ENCODE data around the gene PIGQ. TPM values are rescaled to one million over a fixed set of nuclear protein-coding genes. Genes with fewer than 3 reads are reported as not detected.

Gene PIGQ
- total and polyA plus RNA-seq, 2 of the 13 experiments (the other 11 are each of a cell fraction or from before 2014, with no cell fraction given): 7.7 to 19.7 TPM

GRCh38 chr16:535446-536405 is 34.0 kb upstream of the PIGQ start:
- ATAC-seq: no peak
- no peak for DNase-seq (ENCODE audit: low spot score)
- FAIRE-seq: no peak
- peaks cover 38% of the 10 kb centered on the region for H3K4me1 ChIP-seq (ENCODE audit: insufficient read depth, low read length)
- in situ Hi-C loops (cut with HindIII; ENCODE audit: extremely low pct_ligation_motif_present, low pct_unique_long_range_greater_than_20kb): no loop called here
- H2AFZ ChIP-seq (ENCODE audit: low read length): no peak overlapping the region
- H3K9ac ChIP-seq (ENCODE audit: insufficient read depth, low read depth, low read length): no peak overlapping the region
- H3K9me3 ChIP-seq (ENCODE audit: low read length): no peaks in the 10 kb centered on the region
- peaks cover 72% of the 10 kb centered on the region for H3K79me2 ChIP-seq (ENCODE audit: insufficient read depth, low read length)
- POLR2A ChIA-PET: interaction anchor here (1.3 kb wide), 1 partner anchor 185 kb away, joined by 3 read pairs; the partner anchor contains the start of gene ANTKMT
- no peak overlapping the region for H3K4me3 ChIP-seq (replicated peaks in 1 of 3; ENCODE audit: insufficient read depth in 1 of 3, low read depth in 2 of 3, low read length in 3 of 3)
- no TSS peak for BruUV-seq (replicated peaks)
- peaks cover 6% of the 10 kb centered on the region; the same call in 1 of the 2 replicates for H4K20me1 ChIP-seq (ENCODE audit: insufficient read depth, low read length)
- no peak overlapping the region for H3K27ac ChIP-seq (ENCODE audit: extremely low read length, insufficient read depth, low read length)
- peaks cover 13 to 19% of the 10 kb centered on the region in 2 experiments; a peak in 4 of 5 replicates for H3K36me3 ChIP-seq (replicated peaks in 1 of 2; ENCODE audit: control insufficient read depth in 1 of 2, insufficient read depth in 2 of 2, low read length in 2 of 2)
- intact Hi-C loops (cut with micrococcal nuclease; ENCODE audit: unreplicated experiment): no loop called here
- CTCF ChIA-PET (ENCODE audit: low intra/inter-chr PET ratio, low total read pairs): no interaction called here
- H3K27me3 ChIP-seq (ENCODE audit: control insufficient read depth in 1 of 2, insufficient read depth in 2 of 2, low read length in 2 of 2): no peaks in the 10 kb centered on the region
- WGBS (ENCODE audit: low lambda C conversion rate): 90% methylated on average over 14 of the region's 39 CpGs
- no peak overlapping the region for H3K4me2 ChIP-seq (ENCODE audit: low read depth, low read length)
- TF ChIP-seq HMGXB3 (CRISPR knock-in tag; IDR thresholded peaks at IDR 0.05; ENCODE audit: borderline replicate concordance) (no peak), ELF3 (CRISPR knock-in tag; IDR thresholded peaks at IDR 0.05) (no peak), ZNF580 (CRISPR knock-in tag; IDR thresholded peaks at IDR 0.05; ENCODE audit: borderline replicate concordance, low read depth) (no peak), EHMT2 (IDR thresholded peaks at IDR 0.05; ENCODE audit: borderline replicate concordance, low read depth, low read length) (no peak), ZNF382 (CRISPR knock-in tag; IDR thresholded peaks at IDR 0.05; ENCODE audit: borderline replicate concordance) (no peak), ZNF569 (CRISPR knock-in tag; IDR thresholded peaks at IDR 0.05; ENCODE audit: borderline replicate concordance) (no peak), HIVEP1 (CRISPR knock-in tag; IDR thresholded peaks at IDR 0.05) (no peak)
- TF ChIP-seq, protein P1, sequence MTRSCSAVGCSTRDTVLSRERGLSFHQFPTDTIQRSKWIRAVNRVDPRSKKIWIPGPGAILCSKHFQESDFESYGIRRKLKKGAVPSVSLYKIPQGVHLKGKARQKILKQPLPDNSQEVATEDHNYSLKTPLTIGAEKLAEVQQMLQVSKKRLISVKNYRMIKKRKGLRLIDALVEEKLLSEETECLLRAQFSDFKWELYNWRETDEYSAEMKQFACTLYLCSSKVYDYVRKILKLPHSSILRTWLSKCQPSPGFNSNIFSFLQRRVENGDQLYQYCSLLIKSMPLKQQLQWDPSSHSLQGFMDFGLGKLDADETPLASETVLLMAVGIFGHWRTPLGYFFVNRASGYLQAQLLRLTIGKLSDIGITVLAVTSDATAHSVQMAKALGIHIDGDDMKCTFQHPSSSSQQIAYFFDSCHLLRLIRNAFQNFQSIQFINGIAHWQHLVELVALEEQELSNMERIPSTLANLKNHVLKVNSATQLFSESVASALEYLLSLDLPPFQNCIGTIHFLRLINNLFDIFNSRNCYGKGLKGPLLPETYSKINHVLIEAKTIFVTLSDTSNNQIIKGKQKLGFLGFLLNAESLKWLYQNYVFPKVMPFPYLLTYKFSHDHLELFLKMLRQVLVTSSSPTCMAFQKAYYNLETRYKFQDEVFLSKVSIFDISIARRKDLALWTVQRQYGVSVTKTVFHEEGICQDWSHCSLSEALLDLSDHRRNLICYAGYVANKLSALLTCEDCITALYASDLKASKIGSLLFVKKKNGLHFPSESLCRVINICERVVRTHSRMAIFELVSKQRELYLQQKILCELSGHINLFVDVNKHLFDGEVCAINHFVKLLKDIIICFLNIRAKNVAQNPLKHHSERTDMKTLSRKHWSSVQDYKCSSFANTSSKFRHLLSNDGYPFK (CRISPR knock-in tag; IDR thresholded peaks at IDR 0.05; ENCODE audit: borderline replicate concordance): no peak
- TF ChIP-seq, protein P2, sequence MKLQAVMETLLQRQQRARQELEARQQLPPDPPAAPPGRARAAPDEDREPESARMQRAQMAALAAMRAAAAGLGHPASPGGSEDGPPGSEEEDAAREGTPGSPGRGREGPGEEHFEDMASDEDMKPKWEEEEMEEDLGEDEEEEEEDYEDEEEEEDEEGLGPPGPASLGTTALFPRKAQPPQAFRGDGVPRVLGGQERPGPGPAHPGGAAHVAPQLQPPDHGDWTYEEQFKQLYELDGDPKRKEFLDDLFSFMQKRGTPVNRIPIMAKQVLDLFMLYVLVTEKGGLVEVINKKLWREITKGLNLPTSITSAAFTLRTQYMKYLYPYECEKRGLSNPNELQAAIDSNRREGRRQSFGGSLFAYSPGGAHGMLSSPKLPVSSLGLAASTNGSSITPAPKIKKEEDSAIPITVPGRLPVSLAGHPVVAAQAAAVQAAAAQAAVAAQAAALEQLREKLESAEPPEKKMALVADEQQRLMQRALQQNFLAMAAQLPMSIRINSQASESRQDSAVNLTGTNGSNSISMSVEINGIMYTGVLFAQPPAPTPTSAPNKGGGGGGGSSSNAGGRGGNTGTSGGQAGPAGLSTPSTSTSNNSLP (IDR thresholded peaks at IDR 0.05; ENCODE audit: low read depth, low read length): no peak

All from HepG2 (cell line).